Endodermal cell (in vitro differentiated cells): ENCODE measurements around the gene GNG12. TPM values are rescaled to one million over a fixed set of nuclear protein-coding genes. Genes with fewer than 3 reads are reported as not detected.

Experiments
- DNase-seq: peaks from one replicate; pipeline ENCODE4 v3.0.0-alpha.2; 2017
- H3K27ac ChIP-seq: 2 replicates; pipeline ENCODE4 v1.5.1; 2013; ENCODE audit warnings: mild to moderate bottlenecking, low read depth, low read length, moderate library complexity
- H3K27me3 ChIP-seq: 2 replicates; pipeline ENCODE4 v1.6.1; 2013; ENCODE audit warnings: mild to moderate bottlenecking, low read length, moderate library complexity; ENCODE audit not compliant: insufficient read depth, control insufficient read depth, poor library complexity, severe bottlenecking
- H3K36me3 ChIP-seq: 2 replicates; pipeline ENCODE4 v1.7.0; 2013; ENCODE audit warnings: mild to moderate bottlenecking, low read length, moderate library complexity; ENCODE audit not compliant: control insufficient read depth, insufficient read depth
- H3K4me1 ChIP-seq: one replicate; pipeline ENCODE4 v1.7.0; 2013; ENCODE audit warnings: low read length; ENCODE audit not compliant: control insufficient read depth, insufficient read depth
- H3K4me3 ChIP-seq: 2 replicates; pipeline ENCODE4 v1.5.1; 2013; ENCODE audit warnings: mild to moderate bottlenecking, low read length, moderate library complexity
- H3K9ac ChIP-seq: 2 replicates; pipeline ENCODE4 v1.6.1; 2013; ENCODE audit warnings: mild to moderate bottlenecking, low read length, moderate library complexity; ENCODE audit not compliant: poor library complexity, severe bottlenecking; ENCODE audit errors: extremely low read depth
- H3K9me3 ChIP-seq: 2 replicates; pipeline ENCODE4 v1.6.1; 2013; ENCODE audit warnings: mild to moderate bottlenecking, low read length, moderate library complexity; ENCODE audit not compliant: control insufficient read depth
- H3K27ac Mint-ChIP-seq: 2 replicates; pipeline ENCODE4 v1.8.0; 2020; ENCODE audit warnings: mixed read lengths
- H3K27me3 Mint-ChIP-seq: 2 replicates; pipeline ENCODE4 v1.8.0; 2021; ENCODE audit warnings: mild to moderate bottlenecking, mixed read lengths; ENCODE audit not compliant: insufficient read depth
- H3K36me3 Mint-ChIP-seq: 2 replicates; pipeline ENCODE4 v1.8.0; 2020; ENCODE audit warnings: low read depth, mixed read lengths
- H3K4me1 Mint-ChIP-seq: 2 replicates; pipeline ENCODE4 v1.8.0; 2020; ENCODE audit warnings: mixed read lengths
- H3K4me3 Mint-ChIP-seq: 2 replicates; pipeline ENCODE4 v1.8.0; 2020; ENCODE audit warnings: mild to moderate bottlenecking, moderate library complexity, mixed read lengths
- H3K9me3 Mint-ChIP-seq: 2 replicates; pipeline ENCODE4 v1.8.0; 2020; ENCODE audit warnings: mild to moderate bottlenecking, mixed read lengths
- CTCF ChIP-seq: fragments of 200-600 bp; sonication (generic); conservative IDR thresholded peaks from 2 replicates; pipeline ENCODE4 v1.5.0; 2021; ENCODE audit warnings: antibody characterized with exemption, mild to moderate bottlenecking
- whole genome bisulfite sequencing, 2 experiments: methylation state at CpG; one replicate each; pipeline versions ENCODE4 v1.1.5 to v1.1.7; 2013; ENCODE audit warnings: missing lambda C conversion rate in 2 of 2, mixed read lengths in 1 of 2; ENCODE audit not compliant: insufficient coverage in 1 of 2, insufficient read length in 1 of 2; 5-methylcytosine and 5-hydroxymethylcytosine counted together
- total RNA-seq, 2 donors: library from RNA; stranded (reverse); fragmentation: NEBNext Ultra II Directional in 1 of 2; extraction: Animal tissue kit (Norgen Biotek cat#: 25700) in 1 of 2; gene quantifications; 2 replicates in 1 of 2; 3 replicates in 1 of 2; pipeline ENCODE4 v1.2.1, GENCODE V29; 2021

The GNG12 gene
- total RNA-seq, 2 donors from 2014 or later = 7.7 to 9.2 TPM

GRCh38 chr1:67734323-67734690, 99.0 kb downstream of the GNG12 start:
- H3K4me3 ChIP-seq = no peak overlapping the region
- Mint-ChIP-seq H3K27me3 (no peaks in the 10 kb centered on the region), H3K27ac (no peak overlapping the region), H3K4me1 (peaks cover 23% of the 10 kb centered on the region), H3K9me3 (no peaks in the 10 kb centered on the region), H3K36me3 (no peaks in the 10 kb centered on the region), H3K4me3 (no peak overlapping the region)
- H3K9ac ChIP-seq = no peak overlapping the region
- 88% methylated on average over 3 of the region's 3 CpGs; no CpG with 5 or more reads in 1 of the 2 experiments for WGBS, 2 experiments
- no peak for DNase-seq
- no peaks in the 10 kb centered on the region for H3K27me3 ChIP-seq
- peaks cover 19% of the 10 kb centered on the region for H3K4me1 ChIP-seq
- no peak overlapping the region for H3K27ac ChIP-seq
- H3K9me3 ChIP-seq = no peaks in the 10 kb centered on the region
- no peak for TF ChIP-seq CTCF
- no peaks in the 10 kb centered on the region for H3K36me3 ChIP-seq

- no peaks in the 10 kb centered on the region for H3K9me3 Mint-ChIP-seq
- Histone ChIP-seq H3K4me1 (peaks cover 19% of the 10 kb centered on the region), H3K36me3 (no peaks in the 10 kb centered on the region), H3K4me3 (no peak overlapping the region), H3K9me3 (no peaks in the 10 kb centered on the region), H3K9ac (no peak overlapping the region), H3K27me3 (no peaks in the 10 kb centered on the region), H3K27ac (no peak overlapping the region)
- TF ChIP-seq CTCF = no peak
- H3K4me1 Mint-ChIP-seq = peaks cover 23% of the 10 kb centered on the region
- H3K27ac Mint-ChIP-seq = no peak overlapping the region
- H3K27me3 Mint-ChIP-seq = no peaks in the 10 kb centered on the region
- no peaks in the 10 kb centered on the region for H3K36me3 Mint-ChIP-seq
- 66 to 80% methylated on average over 4 of the region's 4 CpGs for WGBS, 2 experiments
- DNase-seq = no peak
- H3K4me3 Mint-ChIP-seq = no peak overlapping the region
Observed at GRCh38 chr1:67733681-67734322, 99.5 kb downstream of the GNG12 start.

GRCh38 chr1:67732750-67733151, 100.5 kb downstream of the GNG12 start:
- Histone ChIP-seq H3K27me3 (no peaks in the 10 kb centered on the region), H3K4me3 (no peak overlapping the region), H3K36me3 (no peaks in the 10 kb centered on the region), H3K9ac (no peak overlapping the region), H3K27ac (no peak overlapping the region), H3K4me1 (peaks cover 16% of the 10 kb centered on the region), H3K9me3 (no peaks in the 10 kb centered on the region)
- H3K9me3 Mint-ChIP-seq = no peaks in the 10 kb centered on the region
- no peaks in the 10 kb centered on the region for H3K36me3 Mint-ChIP-seq
- whole genome bisulfite sequencing, 2 experiments = 97 to 100% methylated on average over 4 to 6 of the region's 6 CpGs
- TF ChIP-seq CTCF = no peak
- no peak overlapping the region for H3K4me3 Mint-ChIP-seq
- H3K27ac Mint-ChIP-seq = no peak overlapping the region
- H3K27me3 Mint-ChIP-seq = no peaks in the 10 kb centered on the region
- DNase-seq = no peak
- peaks cover 21% of the 10 kb centered on the region for H3K4me1 Mint-ChIP-seq
